GM12878 (cell line): Measurements from ENCODE around the gene IRAK2. TPM values are rescaled to one million over a fixed set of nuclear protein-coding genes. Genes with fewer than 3 reads are reported as not detected.

Source experiments
- BCLAF1 ChIP-seq: fragments of 450-650 bp; IDR thresholded peaks from 2 replicates; pipeline ENCODE4 v1.6.1; 2017; ENCODE audit warnings: antibody characterized with exemption, mild to moderate bottlenecking, moderate library complexity
- BHLHE40 ChIP-seq, 2 experiments: fragments of 450-650 bp in 1 of 2; IDR thresholded peaks; 2 replicates each; pipeline ENCODE4 v1.6.1; 2011 to 2017; ENCODE audit warnings: low read depth in 2 of 2, borderline replicate concordance in 1 of 2, improper control_type of control experiment in 1 of 2, low read length in 1 of 2, mild to moderate bottlenecking in 1 of 2
- CBX3 ChIP-seq: fragments of 200-600 bp; sonication (generic); IDR thresholded peaks from 2 replicates; pipeline ENCODE4 v1.6.1; 2016; ENCODE audit warnings: low read depth, borderline replicate concordance
- E2F8 ChIP-seq: fragments of 450-650 bp; IDR thresholded peaks from 2 replicates; pipeline ENCODE4 v1.6.1; 2018; ENCODE audit warnings: mild to moderate bottlenecking, low read depth, moderate library complexity; ENCODE audit not compliant: partially characterized antibody
- POLR2A ChIP-seq: IDR thresholded peaks from 2 replicates; pipeline ENCODE4 v1.6.1; 2011; ENCODE audit warnings: low read depth, mild to moderate bottlenecking, low read length
- RB1 ChIP-seq: fragments of 450-650 bp; formaldehyde crosslinking; IDR thresholded peaks from 2 replicates; pipeline ENCODE4 v1.6.1; 2017; ENCODE audit warnings: mild to moderate bottlenecking, borderline replicate concordance
- RCOR1 ChIP-seq: conservative IDR thresholded peaks from 2 replicates; pipeline ENCODE4 v1.6.1; 2012; ENCODE audit warnings: low read depth, low read length, improper control_type of control experiment
- RFX5 ChIP-seq: IDR thresholded peaks from 2 replicates; pipeline ENCODE4 v1.6.1; 2011; ENCODE audit warnings: low read depth, low read length, improper control_type of control experiment
- TCF12 ChIP-seq: IDR thresholded peaks from 2 replicates; pipeline ENCODE4 v1.6.1; 2011; ENCODE audit warnings: low read depth, mild to moderate bottlenecking, low read length
- WRNIP1 ChIP-seq: IDR thresholded peaks from 2 replicates; pipeline ENCODE4 v1.6.1; 2011; ENCODE audit warnings: low read depth, low read length, improper control_type of control experiment, borderline replicate concordance
- ZNF384 ChIP-seq: IDR thresholded peaks from 2 replicates; pipeline ENCODE4 v1.6.1; 2012; ENCODE audit warnings: low read depth, mild to moderate bottlenecking, low read length, improper control_type of control experiment, borderline replicate concordance
- polyA plus RNA-seq, 11 experiments: library from polyadenylated mRNA; depleted of rRNA in 4 of 11; unstranded in 6 of 11; stranded (reverse) in 5 of 11; fragments of >200 nt; fragmentation: Nextera tagmentation in 4 of 11; fragmentation: Illumina TruSeq in 1 of 11; extraction: Ambion mirVana in 4 of 11; extraction: Trizol in 1 of 11; gene quantifications; 1 replicate in 1 of 11; 2 replicates in 10 of 11; pipeline versions ENCODE4 v1.2.1 to v1.2.3, GENCODE V29; 2011 to 2016; ENCODE audit warnings: inconsistent platforms in 2 of 11, missing spikeins in 2 of 11, low read depth in 1 of 11
- total RNA-seq, 4 experiments: library from RNA; depleted of rRNA in 3 of 4; stranded (reverse); fragments of >200 nt in 3 of 4; fragmentation: Illumina TruSeq in 1 of 4; extraction: Trizol in 1 of 4; gene quantifications; 2 replicates each; pipeline versions ENCODE4 v1.2.1 to v1.2.3, GENCODE V29; 2013 to 2021

IRAK2 gene
- total and polyA plus RNA-seq, 10 of the 15 experiments (the other 5 are each of a cell fraction or from before 2014, with no cell fraction given): 0.48 to 5.7 (median 4.5) TPM

GRCh38 chr3:10249833-10250232 lies 85.1 kb downstream of the IRAK2 start (continued):
- no peak for TF ChIP-seq ZNF384
- TF ChIP-seq WRNIP1: no peak
- no peak for TF ChIP-seq RB1
- TF ChIP-seq BHLHE40 (IDR thresholded peaks at IDR 0.05; ENCODE audit: borderline replicate concordance in 1 of 2, low read depth in 2 of 2, low read length in 1 of 2): no peak
- TF ChIP-seq BCLAF1: no peak
- no peak for TF ChIP-seq CBX3
- TF ChIP-seq RCOR1: no peak
- no peak for TF ChIP-seq E2F8
- no peak for TF ChIP-seq POLR2A
- no peak for TF ChIP-seq RFX5
- TF ChIP-seq TCF12: no peak
- TF ChIP-seq, all 136 proteins: peak for 0
